Urothelium cell line (cell line): ENCODE measurements around the gene SMPD3.

Source experiments
- DNase-seq: peaks from one replicate; pipeline ENCODE4 v3.0.0; 2011; ENCODE audit warnings: low spot score, mixed read lengths
- FAIRE-seq: peaks from 2 replicates; lab custom pipeline; 2011; peaks lifted over from hg19 to GRCh38; lab: Jason Lieb, UNC

Gene SMPD3

DNA sequence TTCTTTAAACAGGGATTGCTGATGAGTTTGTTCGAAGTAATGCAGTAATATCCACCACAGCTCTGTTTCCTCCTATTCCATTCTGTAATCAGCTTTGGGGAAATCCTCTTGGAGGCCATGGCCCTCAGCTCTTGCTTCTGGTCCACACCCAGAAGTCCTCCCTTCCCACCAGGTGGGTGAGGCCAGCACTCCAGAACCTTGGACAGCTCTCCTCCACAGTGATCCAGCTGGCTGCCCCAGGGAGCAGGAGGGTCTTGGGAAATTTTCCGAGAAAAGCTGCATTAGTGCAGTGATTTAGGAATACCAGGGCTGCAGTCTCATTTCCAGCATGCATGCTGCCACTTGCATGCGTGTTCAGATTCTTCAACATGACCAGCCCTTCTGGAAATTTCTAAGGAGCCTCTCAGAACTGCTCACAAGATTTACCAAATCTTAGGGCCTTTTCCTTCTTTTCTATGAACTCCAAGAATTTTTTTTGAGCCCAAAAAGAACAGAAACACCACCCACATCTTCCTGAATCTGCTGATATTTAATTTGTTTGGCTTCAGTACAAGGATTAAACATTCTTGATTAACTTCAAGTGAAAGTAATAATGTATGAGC, 4.2 kb downstream of the SMPD3 start:
- no peak for FAIRE-seq

DNA sequence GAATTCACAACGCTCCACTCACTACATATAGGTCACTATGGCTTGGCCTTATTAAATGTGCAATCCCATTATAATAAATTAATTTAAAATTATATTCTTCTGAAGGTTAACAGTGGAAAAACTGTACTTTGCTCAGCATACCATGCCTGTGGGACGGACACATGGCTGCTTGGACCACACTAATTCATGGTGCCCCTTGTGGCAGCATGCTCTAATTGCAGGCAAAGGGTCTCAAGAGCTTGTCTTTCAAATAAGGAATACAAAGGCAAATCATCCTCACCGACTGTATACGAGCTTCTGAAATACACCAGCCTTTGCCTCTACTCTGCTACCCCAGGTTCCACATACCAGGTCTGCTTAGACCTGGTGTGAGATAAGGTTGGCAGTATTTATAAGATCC, 11.7 kb downstream of the SMPD3 start:
- FAIRE-seq = no peak
- DNase-seq = no peak

More for the DNA sequence above, 4.2 kb downstream of the SMPD3 start:
- peak; percentile 62 for DNase-seq

DNA sequence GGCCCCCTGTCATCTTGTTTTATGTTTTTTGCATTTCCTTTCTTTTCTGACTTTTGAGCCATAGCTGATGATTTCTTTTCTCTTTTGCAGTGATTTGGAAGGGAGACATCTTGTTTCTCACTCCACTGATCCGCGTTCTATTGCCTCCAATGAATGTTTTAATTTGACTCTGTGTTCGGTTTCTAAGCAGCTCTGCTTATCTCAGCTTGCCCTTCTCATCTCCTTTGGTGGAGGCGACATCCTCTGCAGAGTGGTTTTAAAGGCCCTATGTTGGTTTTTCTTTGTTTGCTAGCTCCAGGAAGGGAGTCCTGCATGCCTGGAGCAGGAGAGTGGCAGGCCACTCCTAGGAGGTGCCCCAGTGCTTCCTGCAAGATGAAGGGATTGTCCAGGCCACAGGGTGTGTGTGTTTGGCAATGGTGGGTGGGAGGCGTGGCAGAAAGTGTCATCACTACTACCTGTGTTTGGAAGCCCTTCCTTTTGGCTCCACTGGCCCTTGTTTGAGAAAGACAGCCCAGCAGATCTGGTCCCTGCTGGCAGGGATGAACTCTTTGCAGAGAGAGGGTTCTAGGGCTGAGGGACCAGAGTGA, 13.6 kb downstream of the SMPD3 start:
- no peak for DNase-seq
- no peak for FAIRE-seq

DNA sequence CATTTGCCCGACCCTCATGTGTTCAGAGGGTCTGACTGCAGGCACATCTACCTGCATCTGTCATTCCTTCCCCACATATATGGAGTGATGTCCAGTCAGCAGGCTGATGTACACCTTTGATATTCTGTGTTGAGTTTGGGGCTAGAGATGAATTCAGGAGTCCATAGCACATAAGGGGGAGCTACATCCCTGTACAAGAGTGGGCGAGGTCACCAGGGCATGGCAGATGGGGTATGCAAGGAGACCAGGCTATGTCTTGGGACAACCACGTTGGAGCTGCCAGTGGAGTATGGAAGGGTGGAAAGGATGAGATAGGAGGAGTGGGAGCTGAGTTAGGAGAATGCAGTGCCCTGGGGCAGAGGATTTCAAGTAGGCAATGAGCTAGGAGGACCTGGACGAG, 15.0 kb downstream of the SMPD3 start:
- DNase-seq (no peak), FAIRE-seq (no peak)

DNA sequence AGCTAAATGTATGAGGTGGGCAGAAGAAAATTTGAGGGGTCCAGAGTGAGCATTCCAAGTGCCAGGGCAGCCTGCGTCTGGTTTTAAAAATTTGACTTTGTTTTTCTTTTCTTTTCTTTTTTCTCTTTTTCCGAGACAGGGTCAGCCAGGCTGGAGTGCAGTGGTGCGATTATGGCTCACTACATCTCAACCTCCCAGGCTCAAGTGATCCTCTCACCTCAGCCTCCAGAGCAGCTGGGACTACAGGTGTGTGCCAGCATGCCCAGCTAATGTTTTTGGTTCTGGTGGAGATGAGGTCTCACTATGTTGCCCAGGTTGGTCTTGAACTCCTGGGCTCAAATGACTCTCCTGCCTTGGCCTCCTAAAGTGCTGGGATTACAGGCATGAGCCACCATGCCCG, 15.6 kb downstream of the SMPD3 start:
- no peak for FAIRE-seq
- DNase-seq = no peak

DNA sequence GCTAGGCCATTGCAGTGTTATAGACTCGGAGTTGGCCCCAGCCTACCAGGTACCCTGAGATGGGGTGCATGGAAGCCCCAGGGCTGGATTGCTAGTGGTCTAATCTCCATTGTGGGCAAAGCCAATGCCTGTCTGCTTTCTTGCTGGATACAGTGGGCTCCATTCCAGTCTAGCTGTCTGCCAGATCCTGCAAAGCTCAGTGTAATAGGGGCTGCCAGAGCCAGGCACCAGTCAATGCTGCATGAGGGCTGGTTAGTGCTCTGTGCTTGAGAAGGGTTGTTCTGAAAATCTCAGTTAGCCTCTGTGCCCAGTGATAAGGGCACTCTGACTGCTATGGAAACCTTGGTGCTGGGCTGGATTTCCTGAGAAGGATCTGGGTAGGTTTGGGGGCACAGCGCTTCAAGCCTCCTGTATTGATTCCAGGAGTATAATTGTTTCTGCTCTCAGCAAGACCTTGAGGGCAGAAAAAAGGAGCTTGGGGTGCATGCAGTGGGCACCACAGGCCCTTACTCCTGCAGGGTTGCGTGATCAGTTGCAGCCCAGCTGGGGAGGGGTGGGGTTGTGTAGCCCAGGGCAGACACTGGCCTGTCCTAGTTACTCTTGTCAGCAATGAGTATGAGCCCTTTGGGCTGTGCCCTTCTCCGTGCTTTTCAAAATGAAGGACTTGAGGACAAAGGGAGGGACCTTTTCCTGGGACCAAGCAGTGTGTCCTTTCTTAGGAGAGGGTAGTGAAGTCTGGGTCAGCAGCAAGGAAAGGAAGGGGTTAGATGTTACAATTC, 19.0 kb downstream of the SMPD3 start:
- DNase-seq (no peak), FAIRE-seq (no peak)

DNA sequence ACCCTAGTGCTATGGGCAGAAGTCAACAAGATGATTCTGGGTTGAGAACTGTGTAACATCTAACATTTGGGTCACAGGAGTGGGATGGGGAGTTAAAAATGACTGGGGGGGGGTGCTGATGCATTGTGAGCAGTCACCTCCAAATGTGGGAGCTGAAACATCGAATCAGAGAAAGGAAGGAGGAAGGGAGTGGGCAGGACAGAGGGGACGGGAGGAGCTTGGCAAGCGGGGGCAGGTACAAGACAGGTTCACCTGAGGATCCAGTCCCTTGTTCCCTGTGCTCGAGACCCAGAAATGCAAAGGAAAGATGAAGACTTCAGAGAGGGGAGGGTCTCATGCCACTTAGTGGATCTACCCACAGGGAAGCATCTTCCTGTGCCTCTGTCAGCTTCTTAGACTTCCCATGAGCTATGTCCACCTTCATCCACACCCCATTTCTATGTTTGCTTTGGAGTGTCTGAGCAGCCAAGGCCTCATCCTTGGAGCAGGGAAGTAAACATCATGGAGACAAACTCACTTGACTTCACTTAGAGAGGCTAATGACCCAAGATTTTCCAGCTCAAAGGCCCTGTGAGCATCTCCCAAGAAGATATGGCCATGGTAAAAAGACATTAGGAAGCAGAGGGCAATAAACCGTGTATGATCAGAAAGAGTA, 20.5 kb downstream of the SMPD3 start:
- DNase-seq (no peak), FAIRE-seq (no peak)

DNA sequence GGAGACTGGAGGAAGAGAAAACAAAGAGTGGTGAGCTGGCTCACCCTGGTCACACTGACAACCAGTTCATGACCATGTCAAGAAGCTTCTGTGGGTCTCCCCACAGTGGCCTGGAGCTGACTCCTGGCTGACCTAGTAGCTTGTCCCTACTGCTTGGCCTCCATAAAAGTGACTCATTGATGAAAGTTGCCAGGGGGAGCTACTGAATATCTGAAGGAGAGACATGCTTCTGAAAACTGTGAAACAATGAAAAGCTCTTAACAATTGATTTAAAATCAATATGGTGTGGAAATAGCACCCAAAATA, 22.0 kb downstream of the SMPD3 start:
- FAIRE-seq = no peak

DNA sequence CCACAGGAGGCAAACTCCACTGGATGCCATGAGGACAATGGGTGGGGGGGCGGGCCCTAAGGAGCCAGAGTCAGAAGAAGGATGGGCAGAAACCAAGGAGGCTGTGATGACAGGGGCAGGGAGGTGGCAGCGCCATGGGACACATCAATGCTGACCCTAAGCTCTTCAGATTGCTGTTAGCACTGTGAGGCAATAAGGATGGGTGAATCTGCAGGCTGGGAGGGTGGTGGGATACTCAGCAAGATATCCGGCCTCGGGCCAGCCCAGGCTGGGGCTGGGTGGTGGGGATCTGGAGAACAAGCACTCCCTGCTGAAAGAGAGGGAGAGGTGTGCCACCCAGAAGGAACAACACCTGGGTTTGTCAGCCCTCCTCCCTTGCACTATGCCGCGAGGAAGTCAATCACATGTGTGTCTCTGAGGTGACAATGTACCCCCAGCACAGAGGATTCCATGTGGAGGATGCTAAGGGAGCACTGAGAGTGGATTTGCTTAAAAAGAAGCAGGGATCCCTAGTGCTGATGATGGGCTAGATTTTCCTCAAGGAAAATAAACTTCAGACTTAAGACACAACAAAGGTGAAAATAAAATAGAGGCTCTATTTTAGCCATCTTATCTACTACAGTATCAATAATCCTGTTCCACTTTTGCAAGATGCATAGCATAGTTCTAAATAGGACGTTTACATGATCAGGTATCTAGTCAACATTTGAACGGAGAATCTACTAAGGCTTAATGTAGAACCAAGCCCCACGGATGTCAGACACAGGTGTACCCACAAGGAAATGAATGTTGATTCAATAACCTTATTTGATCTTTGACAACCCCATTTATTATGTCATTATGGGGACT, 22.6 kb downstream of the SMPD3 start:
- FAIRE-seq (no peak), DNase-seq (no peak)

More for the DNA sequence above, 22.0 kb downstream of the SMPD3 start:
- DNase-seq = no peak

DNA sequence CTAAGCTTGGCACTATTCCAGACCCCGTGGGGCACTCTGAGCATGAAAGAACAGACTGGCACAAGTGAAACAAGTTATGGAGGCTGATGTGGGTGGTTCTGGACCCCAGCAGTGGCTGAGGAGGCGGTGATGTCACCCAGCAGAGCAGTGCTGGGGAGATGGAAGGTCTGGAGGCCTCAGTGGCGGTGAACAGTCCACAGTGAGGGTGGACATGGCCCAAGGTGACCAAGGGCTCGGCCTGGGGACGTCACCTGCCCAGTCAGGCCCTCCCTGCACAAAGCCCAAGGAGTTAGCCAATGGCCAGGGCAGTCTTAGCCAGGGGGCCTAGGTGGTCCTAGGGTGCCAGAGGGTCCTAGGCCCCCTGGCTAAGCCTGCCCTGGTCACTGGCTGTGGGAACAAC, 24.5 kb downstream of the SMPD3 start:
- no peak for FAIRE-seq

DNA sequence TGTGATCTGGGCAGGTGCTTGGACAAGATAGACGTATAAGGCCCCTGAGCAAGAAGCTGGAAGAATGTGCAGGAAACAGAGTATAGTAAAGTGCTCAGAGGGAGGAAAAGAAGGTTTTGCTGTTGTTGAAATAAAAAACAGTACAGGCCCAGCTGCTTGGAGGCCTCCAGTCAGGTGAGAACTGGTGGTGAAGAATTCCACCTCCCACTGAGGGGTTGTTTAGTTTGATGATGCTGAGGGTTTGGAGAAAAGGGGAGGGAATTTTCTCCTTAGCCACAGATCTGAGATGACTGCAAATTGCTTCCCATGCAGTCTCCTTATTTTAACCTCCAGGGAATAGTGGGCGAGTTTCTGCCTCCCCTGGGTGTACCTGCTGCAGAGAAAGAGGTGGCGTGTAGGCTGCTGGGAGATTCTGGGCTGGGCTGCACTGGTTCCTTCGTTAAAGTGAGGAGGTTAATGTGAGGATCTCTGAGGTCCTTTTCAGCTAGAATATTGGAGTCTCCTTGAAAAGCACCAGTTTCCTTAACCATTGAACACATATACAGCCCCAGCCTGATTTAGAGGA, 25.8 kb downstream of the SMPD3 start:
- DNase-seq = no peak
- FAIRE-seq = no peak

More for the DNA sequence above, 24.5 kb downstream of the SMPD3 start:
- DNase-seq = no peak

DNA sequence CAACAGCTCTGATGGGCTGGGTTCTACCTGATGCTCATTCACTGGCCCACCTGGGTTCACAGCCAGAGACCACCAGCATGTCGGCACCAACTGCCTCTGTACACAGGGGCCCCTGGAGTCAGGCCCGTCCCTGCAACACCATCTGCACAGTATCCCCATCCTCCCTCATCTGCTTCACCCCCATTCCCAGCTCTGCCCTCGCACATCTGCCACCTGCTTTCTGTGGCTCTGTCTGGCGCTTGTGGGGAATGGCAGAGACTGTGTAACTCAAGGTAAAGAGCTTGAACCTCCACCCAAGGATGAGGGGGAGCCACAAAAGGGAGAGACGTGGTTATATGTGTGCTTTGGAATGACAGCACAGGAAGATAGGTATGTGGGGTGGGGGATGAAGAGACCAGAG, 27.2 kb downstream of the SMPD3 start:
- no peak for FAIRE-seq
- DNase-seq = no peak

DNA sequence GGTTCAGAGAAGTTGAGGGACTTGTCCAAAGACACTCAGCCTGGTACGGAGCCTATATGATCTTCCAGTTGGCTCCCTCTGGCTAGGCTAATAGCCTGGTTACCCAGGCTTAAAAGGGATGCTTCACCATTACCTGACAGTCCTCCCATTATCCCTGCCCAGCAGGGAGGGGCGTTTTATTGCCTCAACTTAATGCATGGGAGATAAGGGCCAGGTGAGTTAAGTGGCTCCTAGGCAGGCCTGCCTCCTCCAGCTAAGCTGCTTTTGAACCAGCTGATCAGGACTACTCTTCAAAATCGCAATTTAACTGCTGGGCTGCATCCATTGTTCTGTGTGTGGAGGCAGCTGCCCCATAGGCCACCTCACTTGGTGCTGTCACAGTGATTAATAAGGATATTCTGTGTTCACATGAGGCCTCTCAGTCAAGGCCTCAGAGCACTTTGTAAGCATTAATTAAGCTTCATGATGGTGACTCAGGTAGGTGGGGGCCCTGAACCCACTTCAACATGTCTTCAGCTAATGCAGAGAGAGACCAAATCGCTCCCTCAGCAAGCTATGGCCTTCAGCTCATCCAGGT, 27.9 kb downstream of the SMPD3 start:
- DNase-seq (no peak), FAIRE-seq (no peak)

DNA sequence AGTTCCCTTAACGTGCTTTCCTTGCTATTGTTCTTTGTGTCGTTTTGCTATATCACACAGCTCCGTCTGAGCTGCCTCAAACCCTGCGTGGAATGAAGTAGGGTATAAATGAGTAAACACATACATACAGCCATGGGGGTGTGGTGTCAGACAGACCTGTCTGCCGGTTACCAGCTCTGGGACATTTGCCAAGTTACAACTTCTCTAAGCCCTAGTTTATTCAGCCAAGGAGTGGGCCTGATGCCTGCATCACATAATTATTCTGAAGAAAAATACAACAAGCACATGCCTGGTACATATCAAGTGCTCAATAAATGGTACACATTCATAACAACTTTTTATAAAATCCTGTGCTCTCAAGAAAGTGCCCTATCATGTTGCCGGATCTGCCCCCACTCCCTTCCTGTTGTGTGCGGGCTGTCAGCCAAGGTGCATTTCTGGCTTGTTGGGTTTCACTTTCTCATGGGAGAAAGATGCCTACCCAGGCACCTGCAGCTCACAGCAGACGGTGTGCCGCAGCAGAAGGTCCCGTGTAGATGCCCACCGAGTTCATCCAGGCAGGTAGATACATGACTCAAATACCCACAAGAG, 30.5 kb downstream of the SMPD3 start:
- peak; percentile 77 for DNase-seq
- FAIRE-seq = no peak

DNA sequence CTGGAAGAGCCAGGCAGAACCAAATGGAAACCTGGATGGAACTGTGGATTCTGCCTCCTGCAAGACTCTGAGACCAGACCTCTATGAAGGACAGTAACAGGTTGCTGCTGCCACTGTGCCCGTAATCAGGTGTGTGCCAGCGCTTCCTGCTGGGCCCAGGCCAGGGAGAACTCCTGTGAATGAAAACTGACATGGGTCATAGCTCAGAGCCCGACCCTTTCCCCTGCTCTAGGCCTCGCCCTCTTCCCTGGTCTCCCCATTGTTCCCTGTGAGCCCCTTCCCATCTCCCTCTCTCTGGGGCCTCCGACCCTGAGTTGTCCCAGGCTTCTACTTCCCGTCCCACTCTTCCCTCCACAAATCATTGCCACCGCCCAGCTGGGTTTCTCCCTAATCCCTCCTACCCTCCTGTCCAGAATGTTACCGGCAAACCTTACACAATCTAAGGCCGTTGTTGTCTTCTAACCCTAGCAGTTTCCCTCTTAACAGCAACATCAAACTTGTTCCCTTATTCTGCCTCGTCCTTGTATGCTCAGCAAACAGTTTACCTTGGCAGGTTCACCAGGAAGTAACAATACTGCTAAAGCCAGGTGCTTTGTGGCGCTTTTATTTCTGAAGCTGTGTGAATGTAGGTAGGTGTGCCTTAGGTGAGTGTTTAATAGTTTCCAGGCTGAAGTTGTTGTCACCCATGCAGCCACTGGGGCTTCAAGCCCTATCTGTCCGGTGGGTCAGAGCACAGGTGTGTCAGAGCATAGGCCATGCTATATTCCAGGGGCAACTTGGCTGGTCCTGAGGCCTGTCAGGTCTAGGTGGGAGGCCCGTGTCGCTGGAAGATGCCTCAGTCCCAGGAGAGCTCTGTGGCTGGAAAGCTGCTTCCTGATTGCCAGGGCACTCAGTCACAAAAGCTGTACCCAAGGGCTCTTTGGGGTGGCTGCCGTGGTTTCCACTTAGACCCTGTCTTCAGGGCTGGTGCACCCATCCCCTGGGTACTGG, 32.0 kb downstream of the SMPD3 start:
- DNase-seq (no peak), FAIRE-seq (no peak)

DNA sequence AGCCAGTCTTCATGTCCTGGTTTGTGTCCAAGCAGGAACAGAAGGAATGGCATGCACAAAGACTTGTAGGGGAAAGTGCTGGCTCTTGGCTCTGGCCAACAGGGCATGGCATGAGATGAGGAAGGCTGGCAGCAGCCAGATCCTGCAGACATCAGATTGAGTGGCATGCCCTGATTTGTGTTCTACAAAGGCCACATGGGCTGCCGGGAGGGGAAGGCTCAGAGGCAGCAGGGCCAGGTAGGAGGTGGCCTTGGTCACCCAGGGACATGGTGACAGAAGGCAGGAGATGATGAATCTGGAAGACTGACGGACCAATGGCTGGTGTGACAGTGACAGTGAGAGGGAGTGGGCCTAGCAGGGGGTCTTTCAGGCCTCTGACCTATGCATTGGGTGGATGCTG, 33.7 kb downstream of the SMPD3 start:
- DNase-seq (no peak), FAIRE-seq (no peak)

DNA sequence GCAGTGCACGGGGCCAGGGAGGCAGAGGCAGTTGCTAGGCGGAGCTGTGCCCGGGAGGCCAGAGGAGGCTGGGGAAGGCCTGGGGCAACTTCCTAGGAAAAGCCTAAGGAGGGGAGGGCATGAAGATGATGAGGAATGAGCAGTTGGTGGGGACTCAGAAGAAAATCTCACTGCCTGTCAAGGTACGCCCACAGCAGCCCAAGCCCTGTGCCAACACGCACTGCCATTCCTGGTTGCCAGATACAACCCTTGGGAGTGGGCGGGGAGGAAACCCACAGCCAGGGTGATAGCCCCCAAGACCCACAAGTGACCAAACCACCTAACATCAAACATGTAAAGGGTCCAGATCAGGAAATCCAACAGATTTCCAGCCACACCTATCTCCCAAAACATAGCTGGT, 36.2 kb downstream of the SMPD3 start:
- no peak for DNase-seq
- FAIRE-seq = no peak

DNA sequence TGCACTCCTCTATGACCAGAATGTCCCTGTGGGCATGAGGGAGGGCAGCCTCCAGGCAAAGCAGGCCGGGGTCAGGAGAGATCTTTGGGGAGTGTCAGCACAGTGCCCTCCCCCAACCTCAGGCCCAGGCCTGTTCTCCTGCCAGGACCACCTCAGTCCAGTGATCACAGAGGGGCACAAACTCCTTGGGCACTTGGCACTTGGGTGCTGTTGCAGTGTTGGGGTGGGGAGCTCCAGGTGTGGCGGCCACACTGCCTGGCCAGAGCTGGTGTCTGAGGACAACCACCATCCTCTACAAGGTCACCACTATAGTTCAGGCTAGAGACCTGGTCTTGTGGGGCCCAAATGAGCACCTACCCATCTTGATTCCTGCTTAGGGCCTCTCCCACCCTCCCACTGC, 37.2 kb downstream of the SMPD3 start:
- DNase-seq = no peak
- FAIRE-seq = no peak

DNA sequence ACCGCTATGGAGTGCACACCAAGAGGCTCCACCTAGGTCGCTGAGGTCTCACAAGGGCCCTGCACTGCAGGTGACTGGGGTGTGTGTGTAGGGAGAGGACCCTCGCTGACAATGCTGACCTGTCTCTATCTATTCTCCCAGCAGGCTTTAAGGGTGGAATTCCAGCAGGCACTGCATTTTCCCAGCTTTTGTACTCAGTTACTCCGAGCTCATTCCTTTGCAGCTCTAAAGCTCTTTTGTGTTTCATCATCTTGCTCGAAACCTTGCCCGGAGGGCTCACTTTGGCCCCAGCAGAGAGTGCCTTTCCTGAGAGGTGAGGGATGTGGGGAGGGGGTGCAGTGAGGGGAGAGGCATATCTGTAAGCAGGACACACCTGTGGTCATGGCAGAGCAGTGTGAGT, 39.3 kb downstream of the SMPD3 start:
- no peak for FAIRE-seq
- DNase-seq = no peak
